ENCODE results near the gene NFATC1.

DNA sequence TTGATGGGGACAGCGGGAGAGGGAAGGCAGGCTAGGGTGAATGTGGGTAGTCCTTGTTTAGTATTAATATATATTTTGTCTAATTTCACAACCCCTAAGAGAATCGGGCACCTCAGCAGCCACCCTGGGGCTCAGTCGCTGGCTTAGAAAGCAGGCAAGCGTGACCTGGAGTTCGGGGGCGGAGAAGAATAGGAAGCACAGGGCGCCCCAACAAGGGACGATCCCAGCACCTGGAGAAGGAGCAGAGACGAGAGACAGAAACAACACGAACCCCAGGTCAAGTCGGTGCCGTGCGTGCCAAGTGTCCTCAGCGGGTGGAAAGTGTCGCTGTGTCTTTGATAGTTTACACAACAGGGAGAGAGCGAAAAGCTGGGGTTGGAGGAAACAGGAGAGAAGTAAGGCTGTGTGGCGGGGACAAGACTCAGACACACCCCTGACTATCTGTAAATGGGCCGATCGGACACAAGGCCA is 95.4 kb downstream of the NFATC1 start:
- TF ChIP-seq, protein P1, sequence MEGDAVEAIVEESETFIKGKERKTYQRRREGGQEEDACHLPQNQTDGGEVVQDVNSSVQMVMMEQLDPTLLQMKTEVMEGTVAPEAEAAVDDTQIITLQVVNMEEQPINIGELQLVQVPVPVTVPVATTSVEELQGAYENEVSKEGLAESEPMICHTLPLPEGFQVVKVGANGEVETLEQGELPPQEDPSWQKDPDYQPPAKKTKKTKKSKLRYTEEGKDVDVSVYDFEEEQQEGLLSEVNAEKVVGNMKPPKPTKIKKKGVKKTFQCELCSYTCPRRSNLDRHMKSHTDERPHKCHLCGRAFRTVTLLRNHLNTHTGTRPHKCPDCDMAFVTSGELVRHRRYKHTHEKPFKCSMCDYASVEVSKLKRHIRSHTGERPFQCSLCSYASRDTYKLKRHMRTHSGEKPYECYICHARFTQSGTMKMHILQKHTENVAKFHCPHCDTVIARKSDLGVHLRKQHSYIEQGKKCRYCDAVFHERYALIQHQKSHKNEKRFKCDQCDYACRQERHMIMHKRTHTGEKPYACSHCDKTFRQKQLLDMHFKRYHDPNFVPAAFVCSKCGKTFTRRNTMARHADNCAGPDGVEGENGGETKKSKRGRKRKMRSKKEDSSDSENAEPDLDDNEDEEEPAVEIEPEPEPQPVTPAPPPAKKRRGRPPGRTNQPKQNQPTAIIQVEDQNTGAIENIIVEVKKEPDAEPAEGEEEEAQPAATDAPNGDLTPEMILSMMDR (conservative IDR thresholded peaks at IDR 0.05 in 1 of 2, IDR thresholded peaks at IDR 0.05 in 1 of 2; ENCODE audit: low read depth in 1 of 2, low read length in 2 of 2), result no peak
- TF ChIP-seq EZH2 (IDR thresholded peaks at IDR 0.05; ENCODE audit: low read length, missing control alignments), result no peak
